Activated CD4-positive, alpha-beta T cell treated with anti-CD3 and anti-CD28 coated beads, Interleukin-2, amount 10 ng/mL, durations not matched to agents 7 days and 5 days (primary cell): ENCODE results near the gene CYP26C1. TPM values are rescaled to one million over a fixed set of nuclear protein-coding genes. Genes with fewer than 3 reads are reported as not detected.
A peak's percentile ranks its signal among the peaks of the same experiment; 100 is the strongest.

Experiments used
- CTCF ChIA-PET: fragments of 350-600 bp; sonication (Branson Sonifier 250); formaldehyde crosslinking; loops from one replicate; lab custom pipeline; 2021; ENCODE audit warnings: antibody characterized with exemption; lab: Charles Lee
- POLR2A ChIA-PET: fragments of 350-600 bp; sonication (Branson Sonifier 250); formaldehyde crosslinking; loops from one replicate; lab custom pipeline; 2021; ENCODE audit warnings: antibody characterized with exemption; lab: Charles Lee
- DNase-seq: peaks from one replicate; pipeline ENCODE4 v3.0.0-alpha.2; 2020
- H3K27ac Mint-ChIP-seq: one replicate; pipeline ENCODE4 v1.8.0; 2021; ENCODE audit warnings: mild to moderate bottlenecking, moderate library complexity, mixed read lengths
- H3K27me3 Mint-ChIP-seq: one replicate; pipeline ENCODE4 v1.8.0; 2021; ENCODE audit warnings: mixed read lengths
- H3K36me3 Mint-ChIP-seq: one replicate; pipeline ENCODE4 v1.8.0; 2021; ENCODE audit warnings: low read depth, mixed read lengths
- H3K4me1 Mint-ChIP-seq: one replicate; pipeline ENCODE4 v1.8.0; 2021; ENCODE audit warnings: mixed read lengths
- H3K4me3 Mint-ChIP-seq: one replicate; pipeline ENCODE4 v1.8.0; 2021; ENCODE audit warnings: mild to moderate bottlenecking, moderate library complexity, mixed read lengths
- H3K9me3 Mint-ChIP-seq: one replicate; pipeline ENCODE4 v1.8.0; 2021; ENCODE audit warnings: mixed read lengths
- total RNA-seq, 2 experiments: library from RNA; stranded (reverse); gene quantifications; one replicate each; pipeline ENCODE4 v1.2.3, GENCODE V29; 2021

The CYP26C1 gene
- total RNA-seq, 2 experiments from 2014 or later = 0.07 to 0.12 TPM

- no peak for DNase-seq
- H3K27ac Mint-ChIP-seq = no peak overlapping the region
- H3K27me3 Mint-ChIP-seq = peaks cover 8% of the 10 kb centered on the region
- peaks cover 11% of the 10 kb centered on the region for H3K4me1 Mint-ChIP-seq
- no peak overlapping the region for H3K4me3 Mint-ChIP-seq
- H3K36me3 Mint-ChIP-seq = no peaks in the 10 kb centered on the region
- CTCF ChIA-PET = no interaction called here
- H3K9me3 Mint-ChIP-seq = no peaks in the 10 kb centered on the region
- POLR2A ChIA-PET = no interaction called here
Measured at GRCh38 chr10:93113042-93113441, 52.4 kb downstream of the CYP26C1 start.

- ChIA-PET CTCF (interaction anchor here (0.8 to 1.7 kb wide), 5 partner anchors 10 to 260 kb away, joined by 3 to 4 read pairs (median 3); no protein-coding TSS in a partner anchor), POLR2A (no interaction called here)
Measured at GRCh38 chr10:93115661-93116383, 55.2 kb downstream of the CYP26C1 start.

More at GRCh38 chr10:93115661-93116383, 55.2 kb downstream of the CYP26C1 start:
- H3K4me1 Mint-ChIP-seq = peaks cover 11% of the 10 kb centered on the region
- DNase-seq = peak; percentile 78
- H3K9me3 Mint-ChIP-seq = no peaks in the 10 kb centered on the region
- peaks cover 8% of the 10 kb centered on the region for H3K27me3 Mint-ChIP-seq
- H3K36me3 Mint-ChIP-seq = no peaks in the 10 kb centered on the region
- no peak overlapping the region for H3K4me3 Mint-ChIP-seq
- H3K27ac Mint-ChIP-seq = no peak overlapping the region

Other genes with a start within 250 kb of the CYP26C1 start
- gene EXOC6, start 212.3 kb upstream of the CYP26C1 start, total RNA-seq = 10 to 100 TPM; 11.8 to 13.6 TPM
- not detected for gene CYP26A1, start 13.1 kb downstream of the CYP26C1 start, total RNA-seq